ENCODE data around the gene ARHGAP8.

The ARHGAP8 gene

GRCh38 chr22:44752285-44753188 lies at the start of gene ARHGAP8:
Gene ARHGAP8 (plus strand): TSS chr22:44752575. CDS start chr22:44786528, 33,953 bp downstream.
- DNase-seq: no peak

DNA sequence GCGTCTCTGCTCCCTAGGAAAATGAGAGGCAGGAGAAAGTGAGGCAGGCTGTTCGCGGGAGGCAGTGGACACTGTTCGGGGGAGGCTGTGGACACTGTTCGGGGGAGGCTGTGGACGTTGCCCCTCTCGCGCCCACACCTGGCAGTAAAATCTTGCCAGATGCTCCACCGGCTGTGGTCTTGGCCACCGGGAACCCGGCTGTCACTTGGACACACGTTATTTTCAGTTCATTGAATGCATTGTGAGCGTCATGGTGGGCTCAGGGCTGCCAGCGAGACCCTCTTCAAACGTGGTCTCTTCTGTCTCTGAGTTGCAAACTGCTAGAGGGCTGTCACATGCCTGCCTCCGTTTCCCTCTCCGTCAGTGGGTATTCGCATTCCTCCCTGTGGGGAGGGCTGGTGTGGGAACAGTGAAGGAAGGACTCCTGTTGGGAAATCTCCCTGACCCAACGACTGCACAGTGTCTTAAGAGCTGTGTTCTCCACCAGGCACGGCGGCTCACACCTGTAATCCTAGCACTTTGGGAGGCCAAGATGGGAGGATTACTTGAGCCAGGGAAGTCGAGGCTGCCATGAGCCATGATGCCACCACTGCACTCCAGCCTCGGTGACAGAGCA lies 49.0 kb upstream of the ARHGAP8 start:
- no peak for DNase-seq

- DNase-seq: no peak
Observed at GRCh38 chr22:44704159-44705021, 48.0 kb upstream of the ARHGAP8 start.

DNA sequence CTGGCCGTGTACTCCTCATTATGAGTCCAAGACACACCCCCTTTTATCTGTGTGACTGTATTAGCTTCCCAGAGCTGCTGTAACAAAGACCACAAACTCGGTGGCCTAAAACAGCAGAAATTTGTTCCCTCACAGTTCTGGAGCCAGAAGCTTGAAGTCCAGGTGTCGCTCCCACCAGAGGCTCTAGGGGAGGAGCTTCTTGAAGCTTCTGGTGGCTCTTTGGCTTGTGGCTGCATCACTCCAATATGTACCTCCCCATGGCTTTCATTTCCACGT lies 47.4 kb upstream of the ARHGAP8 start:
- no peak for DNase-seq

GRCh38 chr22:44706488-44706887 lies 45.9 kb upstream of the ARHGAP8 start:
- DNase-seq: no peak

DNA sequence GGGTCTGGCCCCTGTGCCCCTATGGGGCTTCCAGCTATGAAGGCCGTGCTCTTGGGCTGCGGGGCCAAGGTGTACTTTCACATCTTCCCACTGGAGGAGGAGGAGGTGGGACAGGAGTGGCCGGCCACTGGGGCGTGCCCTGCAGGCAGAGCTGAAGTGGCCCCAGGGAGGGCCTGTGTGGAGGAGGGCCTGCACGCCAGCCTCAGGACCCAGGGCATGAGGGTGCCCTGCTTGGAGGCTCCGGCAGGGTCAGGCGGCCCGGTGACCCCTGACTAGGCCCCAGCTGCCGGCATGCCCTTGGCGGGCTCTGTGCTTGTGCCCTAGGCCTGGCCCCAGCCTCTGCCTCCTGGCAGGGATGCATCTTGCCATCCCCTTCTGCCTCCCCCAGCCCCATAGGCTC lies 45.2 kb upstream of the ARHGAP8 start:
- no peak for DNase-seq

- no peak for DNase-seq
Observed at GRCh38 chr22:44707752-44708151, 44.6 kb upstream of the ARHGAP8 start.

- no peak for DNase-seq
Observed at GRCh38 chr22:44709881-44710392, 42.4 kb upstream of the ARHGAP8 start.

GRCh38 chr22:44710474-44711240 lies 41.7 kb upstream of the ARHGAP8 start:
- DNase-seq: no peak

GRCh38 chr22:44711241-44711560 lies 41.2 kb upstream of the ARHGAP8 start:
- DNase-seq: no peak

- no peak for DNase-seq
Observed at GRCh38 chr22:44711690-44712555, 40.5 kb upstream of the ARHGAP8 start.

DNA sequence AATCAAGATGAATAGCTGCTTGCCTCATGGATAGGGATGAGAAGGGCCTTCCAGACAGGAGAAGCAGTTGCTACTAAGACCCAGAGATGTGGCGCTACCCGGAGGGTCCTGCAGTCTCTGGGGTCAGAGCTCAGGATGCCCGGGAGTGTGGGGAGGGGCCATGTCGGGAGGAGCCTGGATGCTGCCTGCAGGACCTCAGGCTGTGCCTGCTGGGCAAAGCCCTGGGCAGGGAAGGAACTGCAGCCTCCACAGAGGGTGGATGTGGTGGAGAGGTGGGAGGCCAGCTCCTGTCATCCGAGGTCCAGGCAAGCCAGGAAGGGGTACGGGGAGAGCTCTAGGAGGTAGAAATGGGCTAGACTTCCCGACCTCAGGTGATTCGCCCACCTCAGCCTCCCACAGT lies 39.4 kb upstream of the ARHGAP8 start:
- DNase-seq: no peak

DNA sequence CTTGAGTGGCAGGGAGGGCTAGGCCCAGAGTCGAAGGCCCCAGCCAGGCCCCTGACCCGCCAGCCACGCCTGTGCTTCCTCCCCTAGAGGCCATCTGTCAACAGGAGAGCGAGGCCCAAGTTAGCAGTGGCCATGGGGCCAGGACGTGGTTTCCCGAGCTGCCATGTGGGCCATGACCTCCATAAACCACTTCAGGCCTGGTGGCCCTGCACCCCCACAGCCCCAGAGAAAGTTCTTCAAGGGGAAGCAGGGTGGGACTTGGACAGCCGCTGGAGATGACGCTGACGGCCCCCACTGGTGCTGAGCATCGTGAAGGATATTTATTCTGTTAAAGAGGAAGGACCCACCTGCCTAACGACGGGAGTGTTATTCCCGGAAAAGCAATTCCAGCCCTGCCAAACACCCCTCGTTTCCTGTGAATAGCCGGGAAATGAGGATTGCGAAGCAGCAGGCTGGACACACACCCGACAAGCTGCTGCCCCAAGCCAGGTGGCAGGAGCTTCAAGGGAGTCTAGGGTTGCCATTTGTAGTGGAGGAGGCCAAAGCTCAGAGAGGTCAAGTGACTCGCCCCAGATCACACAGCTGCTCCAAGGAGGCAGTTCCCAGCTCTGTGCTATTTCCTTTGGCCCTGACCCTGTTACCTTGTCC lies 37.5 kb upstream of the ARHGAP8 start:
- no peak for DNase-seq

- DNase-seq: no peak
Observed at GRCh38 chr22:44718418-44718817, 34.0 kb upstream of the ARHGAP8 start.

- no peak for DNase-seq
Observed at GRCh38 chr22:44719586-44720368, 32.6 kb upstream of the ARHGAP8 start.

DNA sequence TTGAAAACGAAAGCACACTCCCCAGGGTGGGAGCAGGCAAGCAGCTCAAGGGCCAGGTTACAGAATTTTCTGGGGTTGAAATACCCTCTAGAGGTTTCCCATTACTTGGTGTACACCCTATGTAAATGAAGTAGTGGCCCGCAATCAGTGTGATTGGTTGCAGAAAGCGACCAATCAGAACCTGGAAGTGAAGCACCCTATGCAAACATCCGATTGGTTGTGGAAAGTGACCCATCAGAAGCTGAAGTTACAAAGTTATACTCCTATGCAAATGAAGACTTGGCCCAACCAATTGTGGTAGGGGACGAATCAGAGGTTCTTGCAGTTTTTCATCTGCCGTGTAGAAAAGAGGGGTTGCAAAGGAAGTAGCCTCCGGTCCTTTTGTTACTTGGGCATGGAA lies 31.2 kb upstream of the ARHGAP8 start:
- no peak for DNase-seq

DNA sequence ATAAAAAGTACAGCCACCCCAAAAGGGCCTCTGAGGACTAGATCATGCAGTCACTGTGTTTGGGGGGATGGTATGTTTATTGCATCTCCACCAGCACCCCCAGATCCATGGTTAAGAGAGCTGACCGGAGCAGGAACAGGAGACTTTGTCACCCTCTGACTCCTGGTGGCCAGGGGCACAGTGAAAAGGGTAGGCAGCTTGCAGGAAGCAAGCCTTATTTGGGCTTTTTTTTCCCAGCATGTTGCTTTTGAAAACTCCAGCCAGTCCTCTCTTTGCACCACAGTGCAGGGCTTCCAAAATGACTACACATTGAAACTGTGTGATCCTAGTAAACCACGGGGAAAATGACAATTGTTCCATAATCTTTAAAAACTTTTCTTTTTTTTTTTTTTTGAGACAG lies 29.8 kb upstream of the ARHGAP8 start:
- DNase-seq: no peak

DNA sequence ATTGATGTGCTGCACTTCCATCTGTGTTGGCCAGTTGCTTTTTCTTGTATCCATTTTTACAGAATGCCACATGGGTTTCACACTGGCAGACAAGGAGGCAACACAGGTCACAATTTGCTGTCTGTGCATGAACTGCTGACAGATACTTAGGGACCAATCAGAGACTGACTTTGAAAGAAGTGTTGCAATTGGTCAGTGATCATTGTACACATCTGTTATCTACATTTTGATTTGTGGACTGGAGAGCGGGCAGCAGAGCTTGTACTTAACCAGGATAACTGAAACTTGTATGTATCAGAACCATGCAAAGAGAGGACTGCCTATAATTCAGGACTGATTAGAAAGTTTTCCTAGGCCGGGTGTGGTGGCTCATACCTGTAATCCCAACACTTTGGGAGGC lies 28.6 kb upstream of the ARHGAP8 start:
- no peak for DNase-seq

GRCh38 chr22:44724416-44724815 lies 28.0 kb upstream of the ARHGAP8 start:
- DNase-seq: no peak

DNA sequence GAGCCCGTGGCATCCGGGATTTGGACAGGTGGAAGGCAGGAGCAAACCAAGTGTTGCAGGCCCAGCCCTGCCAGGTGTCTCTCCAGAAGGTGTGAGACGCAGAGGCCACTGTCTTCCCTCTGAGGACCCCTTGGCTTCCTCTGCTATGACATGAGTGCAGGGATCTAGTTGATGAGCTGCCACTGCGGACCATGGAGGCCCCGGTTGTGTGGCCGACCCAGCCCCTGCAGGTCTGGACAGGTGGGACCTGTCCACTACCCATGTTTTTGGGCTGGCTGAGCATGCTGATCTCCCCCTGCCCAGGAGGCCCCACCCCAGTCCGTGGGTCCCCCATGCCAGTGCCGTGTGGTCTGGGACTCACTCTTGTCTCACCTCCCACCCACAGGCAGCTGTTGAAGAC lies 27.5 kb upstream of the ARHGAP8 start:
- DNase-seq: no peak

- DNase-seq: no peak
Observed at GRCh38 chr22:44726439-44726838, 25.9 kb upstream of the ARHGAP8 start.
